HG03025 (cell line): Measurements from ENCODE around the gene ADNP2.

Experiments used
- ATAC-seq: cut with Tn5 transposase; IDR thresholded peaks from one replicate; pipeline ENCODE4 v1.9.1; 2021; ENCODE audit warnings: mild to moderate bottlenecking, moderate library complexity; ENCODE audit not compliant: unreplicated experiment, low FRiP score

Gene ADNP2

DNA sequence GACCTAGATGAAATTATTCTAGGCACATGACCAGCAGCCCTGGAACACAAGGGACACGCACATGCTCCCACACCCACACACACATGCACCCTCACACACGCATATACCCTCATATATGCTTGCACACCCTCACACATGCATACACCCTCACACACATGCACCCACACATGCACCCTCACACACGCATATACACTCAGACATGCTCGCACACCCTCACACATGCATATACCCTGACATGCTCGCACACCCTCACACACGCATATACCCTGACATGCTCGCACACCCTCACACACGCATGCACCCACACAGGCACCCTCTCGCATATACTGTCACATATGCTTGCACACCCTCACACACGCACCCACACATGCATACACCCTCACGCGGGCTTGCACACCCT is 76.5 kb downstream of the ADNP2 start:
- no peak for ATAC-seq

DNA sequence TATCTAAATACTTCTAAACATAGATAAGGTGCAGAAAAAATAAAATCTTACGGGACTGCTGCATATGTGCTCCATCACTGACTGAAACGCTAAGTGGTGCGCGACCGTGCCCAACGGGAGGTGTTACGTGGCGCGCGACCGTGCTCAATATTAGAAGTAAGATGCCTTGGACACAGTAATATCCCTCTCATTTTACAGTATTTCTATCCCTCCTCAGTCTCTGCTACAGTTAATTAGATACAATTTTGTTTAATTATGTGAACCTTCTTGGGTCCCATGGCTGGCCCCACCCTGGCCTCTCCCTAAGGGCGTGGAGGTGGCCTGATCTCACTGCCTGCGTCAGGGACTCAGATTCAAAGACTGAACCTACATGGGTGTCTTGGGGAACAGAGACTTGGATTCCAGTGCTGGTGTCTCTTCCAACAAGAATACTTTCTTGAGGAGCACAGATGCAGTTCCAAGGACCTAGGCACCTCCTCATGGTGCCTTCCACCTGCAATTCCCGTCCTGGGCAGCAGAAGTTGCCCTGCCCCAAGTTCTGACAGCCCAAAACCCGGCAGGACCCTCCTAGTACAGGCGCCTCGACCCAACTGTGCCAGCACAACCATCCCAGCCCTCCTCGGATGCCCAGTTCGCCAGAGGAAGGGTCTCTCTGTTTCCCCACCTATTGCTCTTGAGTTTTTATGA is 79.0 kb downstream of the ADNP2 start:
- ATAC-seq: no peak

GRCh38 chr18:80188643-80189530 is 79.8 kb downstream of the ADNP2 start:
- no peak for ATAC-seq

DNA sequence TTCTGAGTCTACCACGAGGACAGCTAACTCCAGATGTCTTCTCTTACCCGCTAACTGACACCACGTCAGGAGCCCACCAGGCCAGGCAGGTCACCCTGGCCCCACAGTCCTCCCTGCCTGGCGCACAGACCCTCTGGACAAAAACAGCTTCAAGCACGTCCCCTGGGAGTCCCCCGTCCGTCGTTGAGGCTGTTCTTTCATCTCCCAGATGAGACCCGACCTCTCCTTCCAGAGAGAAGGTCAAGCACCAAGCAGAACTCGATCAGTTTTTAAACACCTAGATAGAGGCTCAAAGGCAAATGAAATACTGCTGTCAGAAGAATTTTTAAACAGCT is 80.4 kb downstream of the ADNP2 start:
- ATAC-seq: no peak
